Measurements from ENCODE around the gene ANKRD10. TPM values are rescaled to one million over a fixed set of nuclear protein-coding genes. Genes with fewer than 3 reads are reported as not detected.

ANKRD10 gene
- total and polyA plus RNA-seq, 5 donors from 2014 or later, result 66.5 to 139 (median 77.9) TPM

GRCh38 chr13:110924639-110924934 is 9.7 kb upstream of the ANKRD10 start:
- no peaks in the 10 kb centered on the region for H3K36me3 Mint-ChIP-seq
- ATAC-seq (ENCODE audit: low read depth in 2 of 2) (no peak), DNase-seq (no peak)
- peaks cover 44% of the 10 kb centered on the region for H3K27me3 Mint-ChIP-seq
- Histone ChIP-seq H3K27ac (ENCODE audit: insufficient read depth, low read length, poor library complexity, severe bottlenecking) (no peak overlapping the region), H3K4me1 (ENCODE audit: control insufficient read depth, insufficient read depth, low read length, poor library complexity, severe bottlenecking) (peaks cover 4% of the 10 kb centered on the region), H3K4me3 (ENCODE audit: low read depth, low read length) (no peak overlapping the region), H3K36me3 (ENCODE audit: control insufficient read depth, insufficient read depth, low read length) (no peaks in the 10 kb centered on the region), H3K27me3 (ENCODE audit: control insufficient read depth, insufficient read depth, low read length) (peaks cover 6% of the 10 kb centered on the region), H3K9me3 (ENCODE audit: control insufficient read depth in 2 of 2, low read length in 2 of 2) (no peaks in the 10 kb centered on the region)
- peak overlapping the region in 1 of 4 donors; percentile 1 for H3K4me3 Mint-ChIP-seq
- no peaks in the 10 kb centered on the region for H3K9me3 Mint-ChIP-seq
- H3K4me1 Mint-ChIP-seq, result peaks cover 3 to 9% (median 8%) of the 10 kb centered on the region in 4 donors
- H3K27ac Mint-ChIP-seq, result no peak overlapping the region

GRCh38 chr13:110923777-110924638 is 9.1 kb upstream of the ANKRD10 start:
- no peak overlapping the region for H3K4me3 ChIP-seq (ENCODE audit: low read depth, low read length)
- Mint-ChIP-seq H3K4me3 (peak overlapping the region in 1 of 4 donors; percentile 1), H3K27me3 (peaks cover 42% of the 10 kb centered on the region), H3K27ac (peak overlapping the region in 1 of 3 donors; percentile 38), H3K9me3 (no peaks in the 10 kb centered on the region), H3K36me3 (no peaks in the 10 kb centered on the region), H3K4me1 (peaks cover 3 to 9% (median 8%) of the 10 kb centered on the region in 4 donors)
- H3K4me1 ChIP-seq (ENCODE audit: control insufficient read depth, insufficient read depth, low read length, poor library complexity, severe bottlenecking), result peaks cover 4% of the 10 kb centered on the region
- ATAC-seq (ENCODE audit: low read depth in 2 of 2), result no peak
- no peaks in the 10 kb centered on the region for H3K36me3 ChIP-seq (ENCODE audit: control insufficient read depth, insufficient read depth, low read length)
- no peak overlapping the region for H3K27ac ChIP-seq (ENCODE audit: insufficient read depth, low read length, poor library complexity, severe bottlenecking)
- DNase-seq, result no peak
- peaks cover 6% of the 10 kb centered on the region for H3K27me3 ChIP-seq (ENCODE audit: control insufficient read depth, insufficient read depth, low read length)
- H3K9me3 ChIP-seq (ENCODE audit: control insufficient read depth in 2 of 2, low read length in 2 of 2), result no peaks in the 10 kb centered on the region

DNA sequence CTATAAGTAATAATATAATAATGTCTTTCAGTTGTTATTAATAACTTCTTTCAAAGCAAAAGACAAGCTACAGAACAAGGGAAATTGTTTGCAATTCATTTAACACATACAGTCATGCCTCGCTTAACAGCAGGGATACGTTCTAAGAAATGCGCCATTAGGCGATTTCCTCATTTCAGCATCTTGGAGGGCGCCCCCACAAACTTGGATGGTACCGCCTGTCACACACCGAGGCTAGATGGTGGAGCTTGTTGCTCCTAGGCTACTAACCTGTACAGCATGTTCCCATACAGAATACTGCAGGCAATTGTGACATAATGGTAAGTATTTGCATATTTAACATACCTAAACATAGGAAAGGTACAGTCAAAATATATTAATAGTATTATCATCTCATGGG is 8.2 kb upstream of the ANKRD10 start:
- no peak overlapping the region for H3K27ac Mint-ChIP-seq
- H3K36me3 Mint-ChIP-seq, result no peaks in the 10 kb centered on the region
- H3K4me1 ChIP-seq (ENCODE audit: control insufficient read depth, insufficient read depth, low read length, poor library complexity, severe bottlenecking), result peaks cover 4% of the 10 kb centered on the region
- H3K9me3 Mint-ChIP-seq, result no peaks in the 10 kb centered on the region
- peaks cover 37% of the 10 kb centered on the region for H3K27me3 Mint-ChIP-seq
- no peak overlapping the region for H3K27ac ChIP-seq (ENCODE audit: insufficient read depth, low read length, poor library complexity, severe bottlenecking)
- H3K27me3 ChIP-seq (ENCODE audit: control insufficient read depth, insufficient read depth, low read length), result peaks cover 3% of the 10 kb centered on the region
- H3K4me3 ChIP-seq (ENCODE audit: low read depth, low read length), result no peak overlapping the region
- no peak for ATAC-seq (ENCODE audit: low read depth in 2 of 2)
- DNase-seq, result no peak
- peaks cover 3 to 9% (median 8%) of the 10 kb centered on the region in 4 donors for H3K4me1 Mint-ChIP-seq
- no peak overlapping the region for H3K4me3 Mint-ChIP-seq
- H3K9me3 ChIP-seq (ENCODE audit: control insufficient read depth in 2 of 2, low read length in 2 of 2), result no peaks in the 10 kb centered on the region
- no peaks in the 10 kb centered on the region for H3K36me3 ChIP-seq (ENCODE audit: control insufficient read depth, insufficient read depth, low read length)

DNA sequence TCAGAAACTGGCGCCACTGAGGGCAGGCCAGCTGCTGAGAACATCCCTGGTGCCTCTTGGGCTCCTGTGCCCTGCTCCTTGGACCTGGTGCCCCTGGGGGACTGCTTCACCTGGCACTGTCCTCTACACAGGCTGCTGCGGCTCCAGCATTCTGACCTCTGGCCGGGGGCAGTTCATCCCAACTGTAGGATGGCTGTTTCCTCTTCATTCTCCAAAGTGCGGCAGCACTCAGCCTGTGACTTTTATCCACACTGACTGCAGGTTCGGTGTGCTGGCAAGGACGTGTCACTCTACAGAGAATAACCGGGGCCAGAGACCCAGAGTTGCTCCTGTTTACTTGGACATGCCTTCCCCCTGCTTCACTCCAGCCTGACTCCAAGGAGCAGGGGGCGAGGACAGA is 7.6 kb upstream of the ANKRD10 start:
- Mint-ChIP-seq H3K36me3 (no peaks in the 10 kb centered on the region), H3K27ac (no peak overlapping the region), H3K9me3 (no peaks in the 10 kb centered on the region), H3K4me1 (peaks cover 3 to 11% (median 9%) of the 10 kb centered on the region in 4 donors), H3K4me3 (peak overlapping the region in 1 of 4 donors; percentile 33), H3K27me3 (peaks cover 34% of the 10 kb centered on the region)
- DNase-seq (no peak), ATAC-seq (ENCODE audit: low read depth in 2 of 2) (no peak)
- H3K27ac ChIP-seq (ENCODE audit: insufficient read depth, low read length, poor library complexity, severe bottlenecking), result no peak overlapping the region
- no peaks in the 10 kb centered on the region for H3K9me3 ChIP-seq (ENCODE audit: control insufficient read depth in 2 of 2, low read length in 2 of 2)
- no peak overlapping the region for H3K4me3 ChIP-seq (ENCODE audit: low read depth, low read length)
- peaks cover 3% of the 10 kb centered on the region for H3K27me3 ChIP-seq (ENCODE audit: control insufficient read depth, insufficient read depth, low read length)
- H3K36me3 ChIP-seq (ENCODE audit: control insufficient read depth, insufficient read depth, low read length), result no peaks in the 10 kb centered on the region
- peaks cover 4% of the 10 kb centered on the region for H3K4me1 ChIP-seq (ENCODE audit: control insufficient read depth, insufficient read depth, low read length, poor library complexity, severe bottlenecking)

- Mint-ChIP-seq H3K27ac (peak overlapping the region in 1 of 3 donors; percentile 17), H3K4me3 (peak overlapping the region in 1 of 4 donors; percentile 84)
Measured at GRCh38 chr13:110921695-110922094, 6.8 kb upstream of the ANKRD10 start.

DNA sequence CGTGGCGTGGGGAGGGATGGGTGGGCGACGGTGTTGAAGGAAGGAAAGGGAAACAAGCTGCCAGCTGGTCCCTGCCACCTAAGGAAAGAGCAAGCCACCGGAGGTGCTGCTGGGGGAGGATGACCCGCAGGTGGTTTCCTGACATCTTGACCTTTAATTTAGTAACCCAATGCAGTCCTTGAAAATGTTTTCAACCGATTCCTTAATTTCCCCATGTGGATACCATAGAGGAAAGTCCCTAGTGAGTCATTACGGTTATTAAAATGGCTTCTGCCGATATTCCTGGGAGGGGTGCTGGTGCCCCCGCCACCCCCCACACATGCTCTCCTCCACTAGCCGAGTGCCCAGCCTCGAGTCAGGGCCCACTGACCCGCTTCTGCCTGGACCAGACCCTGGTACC is 6.3 kb upstream of the ANKRD10 start:
- H3K27ac ChIP-seq (ENCODE audit: insufficient read depth, low read length, poor library complexity, severe bottlenecking), result no peak overlapping the region
- Mint-ChIP-seq H3K36me3 (no peaks in the 10 kb centered on the region), H3K4me3 (peak overlapping the region in 2 of 4 donors; percentile 58 to 84), H3K27ac (peak overlapping the region in 1 of 3 donors; percentile 17), H3K27me3 (peaks cover 27% of the 10 kb centered on the region), H3K9me3 (no peaks in the 10 kb centered on the region), H3K4me1 (peaks cover 10 to 21% (median 19%) of the 10 kb centered on the region in 4 donors)
- H3K4me1 ChIP-seq (ENCODE audit: control insufficient read depth, insufficient read depth, low read length, poor library complexity, severe bottlenecking), result peaks cover 6% of the 10 kb centered on the region
- no peak for DNase-seq
- H3K27me3 ChIP-seq (ENCODE audit: control insufficient read depth, insufficient read depth, low read length), result peaks cover 3% of the 10 kb centered on the region
- H3K36me3 ChIP-seq (ENCODE audit: control insufficient read depth, insufficient read depth, low read length), result no peaks in the 10 kb centered on the region
- no peak overlapping the region for H3K4me3 ChIP-seq (ENCODE audit: low read depth, low read length)
- no peaks in the 10 kb centered on the region for H3K9me3 ChIP-seq (ENCODE audit: control insufficient read depth in 2 of 2, low read length in 2 of 2)
- ATAC-seq (ENCODE audit: low read depth in 2 of 2), result no peak

More at GRCh38 chr13:110921695-110922094, 6.8 kb upstream of the ANKRD10 start:
- Mint-ChIP-seq H3K36me3 (no peaks in the 10 kb centered on the region), H3K27me3 (peaks cover 27% of the 10 kb centered on the region), H3K9me3 (no peaks in the 10 kb centered on the region), H3K4me1 (peaks cover 5 to 17% (median 14%) of the 10 kb centered on the region in 4 donors)
- DNase-seq, result no peak
- Histone ChIP-seq H3K36me3 (ENCODE audit: control insufficient read depth, insufficient read depth, low read length) (no peaks in the 10 kb centered on the region), H3K27ac (ENCODE audit: insufficient read depth, low read length, poor library complexity, severe bottlenecking) (no peak overlapping the region), H3K4me1 (ENCODE audit: control insufficient read depth, insufficient read depth, low read length, poor library complexity, severe bottlenecking) (peaks cover 4% of the 10 kb centered on the region), H3K27me3 (ENCODE audit: control insufficient read depth, insufficient read depth, low read length) (peaks cover 3% of the 10 kb centered on the region), H3K9me3 (ENCODE audit: control insufficient read depth in 2 of 2, low read length in 2 of 2) (no peaks in the 10 kb centered on the region), H3K4me3 (ENCODE audit: low read depth, low read length) (no peak overlapping the region)
- ATAC-seq (ENCODE audit: low read depth in 2 of 2), result no peak

DNA sequence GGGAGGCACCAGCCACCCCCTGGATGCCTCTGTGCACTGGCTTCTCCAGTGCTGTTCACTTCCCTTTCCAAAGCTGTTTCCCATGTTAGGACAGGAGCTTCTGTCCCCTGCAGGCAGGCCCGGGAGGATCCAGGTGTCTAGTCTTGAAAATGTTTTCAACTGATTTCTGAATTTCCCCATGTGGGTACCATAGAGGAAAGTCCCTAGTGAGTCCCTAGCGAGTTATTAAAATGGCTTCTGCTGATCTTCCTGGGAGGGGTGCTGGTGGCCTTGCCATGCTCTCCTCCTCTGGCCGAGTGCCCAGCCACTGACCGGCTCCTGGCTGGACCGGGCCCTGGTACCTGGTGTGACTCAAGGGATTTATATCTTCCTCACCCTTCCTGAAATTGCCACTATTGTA is 5.2 kb upstream of the ANKRD10 start:
- H3K27ac ChIP-seq (ENCODE audit: insufficient read depth, low read length, poor library complexity, severe bottlenecking), result no peak overlapping the region
- H3K36me3 Mint-ChIP-seq, result no peaks in the 10 kb centered on the region
- peaks cover 27% of the 10 kb centered on the region for H3K27me3 Mint-ChIP-seq
- H3K27ac Mint-ChIP-seq, result peak overlapping the region in 1 of 3 donors; percentile 76
- H3K4me1 Mint-ChIP-seq, result peaks cover 14 to 24% (median 21%) of the 10 kb centered on the region in 4 donors
- no peaks in the 10 kb centered on the region for H3K9me3 Mint-ChIP-seq
- peaks cover 11% of the 10 kb centered on the region for H3K4me1 ChIP-seq (ENCODE audit: control insufficient read depth, insufficient read depth, low read length, poor library complexity, severe bottlenecking)
- no peak for DNase-seq
- H3K27me3 ChIP-seq (ENCODE audit: control insufficient read depth, insufficient read depth, low read length), result peaks cover 3% of the 10 kb centered on the region
- no peak overlapping the region for H3K4me3 ChIP-seq (ENCODE audit: low read depth, low read length)
- no peaks in the 10 kb centered on the region for H3K36me3 ChIP-seq (ENCODE audit: control insufficient read depth, insufficient read depth, low read length)
- ATAC-seq (ENCODE audit: low read depth in 2 of 2), result no peak
- H3K4me3 Mint-ChIP-seq, result peak overlapping the region in 1 of 4 donors; percentile 20
- no peaks in the 10 kb centered on the region for H3K9me3 ChIP-seq (ENCODE audit: control insufficient read depth in 2 of 2, low read length in 2 of 2)

All from CD4-positive, CD25-positive, alpha-beta regulatory T cell (primary cell).